ENCODE data around the gene FIGN. TPM values are rescaled to one million over a fixed set of nuclear protein-coding genes. Genes with fewer than 3 reads are reported as not detected.

Gene FIGN
- total and polyA plus RNA-seq, 2 of the 8 experiments (the other 6 are each of a cell fraction or from before 2014, with no cell fraction given): 5.0 to 22.8 TPM

- peak; percentile 59; the same call in 1 of the 2 replicates for TF ChIP-seq TEAD4 (IDR thresholded peaks at IDR 0.05; ENCODE audit: low read depth, low read length)
- no peak for TF ChIP-seq BACH1 (IDR thresholded peaks at IDR 0.05; ENCODE audit: low read length)
- no peak for TF ChIP-seq POU5F1 (IDR thresholded peaks at IDR 0.05; ENCODE audit: low read depth, low read length)
- TF ChIP-seq PHF8 (conservative IDR thresholded peaks at IDR 0.05; ENCODE audit: low read depth, low read length): peak; percentile 83; the same call in 1 of the 2 replicates
- TF ChIP-seq GABPA (IDR thresholded peaks at IDR 0.05; ENCODE audit: borderline replicate concordance, insufficient read depth, low read length): no peak
- no peak for TF ChIP-seq BRCA1 (IDR thresholded peaks at IDR 0.05; ENCODE audit: low read depth, low read length)
- no peak for TF ChIP-seq RNF2 (IDR thresholded peaks at IDR 0.05; ENCODE audit: borderline replicate concordance, low read depth, low read length, missing control alignments, poor library complexity, severe bottlenecking)
- TF ChIP-seq SAP30 (IDR thresholded peaks at IDR 0.05; ENCODE audit: insufficient read depth, insufficient replicate concordance, low read length): peak; percentile 90
- peak; percentile 93 for TF ChIP-seq POLR2AphosphoS5 (IDR thresholded peaks at IDR 0.05; ENCODE audit: low read depth, low read length)
- TF ChIP-seq SIN3A (conservative IDR thresholded peaks at IDR 0.05 in 1 of 2, IDR thresholded peaks at IDR 0.05 in 1 of 2; ENCODE audit: low read depth in 1 of 2, low read length in 2 of 2): peak; percentile 75 to 84; a peak in 2 of 4 replicates
- no peak for TF ChIP-seq BCL11A (IDR thresholded peaks at IDR 0.05; ENCODE audit: low read depth in 2 of 2, low read length in 2 of 2)
- no peak for TF ChIP-seq CBX8 (IDR thresholded peaks at IDR 0.05; ENCODE audit: borderline replicate concordance, low read depth, low read length)
- TF ChIP-seq NANOG (IDR thresholded peaks at IDR 0.05; ENCODE audit: insufficient read depth, low read depth, low read length, poor library complexity, severe bottlenecking): peak; percentile 22
- TF ChIP-seq USF2 (IDR thresholded peaks at IDR 0.05; ENCODE audit: low read length): no peak
- TF ChIP-seq RXRA (IDR thresholded peaks at IDR 0.05; ENCODE audit: insufficient read depth, low read depth, low read length): no peak
- no peak for TF ChIP-seq E2F6 (IDR thresholded peaks at IDR 0.05)
- TF ChIP-seq RAD21 (IDR thresholded peaks at IDR 0.05 in 1 of 2, conservative IDR thresholded peaks at IDR 0.05 in 1 of 2; ENCODE audit: low read depth in 2 of 2, low read length in 2 of 2): 0 out of 4 replicates have a peak, but pooled peaks of 1 of the 2 experiments have one; percentile 10
- no peak for TF ChIP-seq CBX5 (IDR thresholded peaks at IDR 0.05; ENCODE audit: low read depth, low read length)
- TF ChIP-seq CTBP2 (IDR thresholded peaks at IDR 0.05; ENCODE audit: borderline replicate concordance, insufficient read depth, insufficient read length, low read length): no peak
- peak; percentile 73 to 93 for TF ChIP-seq POLR2A (IDR thresholded peaks at IDR 0.05; ENCODE audit: control extremely low read depth in 1 of 2, low read depth in 2 of 2, low read length in 2 of 2)
- TF ChIP-seq ASH2L (IDR thresholded peaks at IDR 0.05; ENCODE audit: low read length): no peak
These were observed at the start of gene FIGN (continued) for GRCh38 chr2:163735685-163736432.

Measured in H1 (cell line).